HAP-1 (cell line): ENCODE measurements around the gene MICAL3.
"Not testable (repeated sequence)": the region's sequence is repeated elsewhere in the genome, so short reads cannot be mapped to it uniquely, and the experiment has no call there.

Source experiments
- DNase-seq, 2 experiments: peaks; one replicate each; pipeline ENCODE4 v3.0.0-alpha.2; 2016 to 2020; ENCODE audit warnings: low spot score in 2 of 2
- H3K27me3 ChIP-seq: fragments of 250-450 bp; sonication (Bioruptor Pico); 2 replicates; pipeline ENCODE4 v1.5.1; 2020; ENCODE audit warnings: low read depth, mild to moderate bottlenecking, moderate library complexity
- H3K36me3 ChIP-seq: fragments of 250-450 bp; sonication (Bioruptor Pico); replicated peaks from 2 replicates; pipeline ENCODE4 v1.5.1; 2020; ENCODE audit warnings: mild to moderate bottlenecking
- H3K4me1 ChIP-seq: fragments of 250-450 bp; sonication (Bioruptor Pico); 2 replicates; pipeline ENCODE4 v1.5.1; 2020; ENCODE audit warnings: mild to moderate bottlenecking
- H3K4me3 ChIP-seq: fragments of 250-450 bp; sonication (Bioruptor Pico); 2 replicates; pipeline ENCODE4 v1.5.1; 2020; ENCODE audit warnings: mild to moderate bottlenecking, moderate library complexity
- H3K9me3 ChIP-seq: fragments of 250-450 bp; sonication (Bioruptor Pico); 2 replicates; pipeline ENCODE4 v1.5.1; 2020; ENCODE audit warnings: mild to moderate bottlenecking, moderate library complexity
- in situ Hi-C: fragments of 300-500 bp; cut with MboI; formaldehyde crosslinking; loops from 3 replicates; pipeline ENCODE4 v1.14.3; 2020; ENCODE audit warnings: low sequenced_read_pairs, inconsistent platforms, mixed read lengths

The MICAL3 gene

GRCh38 chr22:18065256-18065655 is 40.9 kb upstream of the MICAL3 start:
- H3K4me1 ChIP-seq, result no peaks in the 10 kb centered on the region
- DNase-seq, result no peak
- peaks cover 42% of the 10 kb centered on the region for H3K27me3 ChIP-seq
- H3K9me3 ChIP-seq, result no peaks in the 10 kb centered on the region
- in situ Hi-C loops, result loop anchor here (5.0 kb wide), 1 partner anchor 233 kb away; no protein-coding TSS in a partner anchor
- H3K36me3 ChIP-seq, result no peaks in the 10 kb centered on the region
- H3K4me3 ChIP-seq, result no peak overlapping the region

DNA sequence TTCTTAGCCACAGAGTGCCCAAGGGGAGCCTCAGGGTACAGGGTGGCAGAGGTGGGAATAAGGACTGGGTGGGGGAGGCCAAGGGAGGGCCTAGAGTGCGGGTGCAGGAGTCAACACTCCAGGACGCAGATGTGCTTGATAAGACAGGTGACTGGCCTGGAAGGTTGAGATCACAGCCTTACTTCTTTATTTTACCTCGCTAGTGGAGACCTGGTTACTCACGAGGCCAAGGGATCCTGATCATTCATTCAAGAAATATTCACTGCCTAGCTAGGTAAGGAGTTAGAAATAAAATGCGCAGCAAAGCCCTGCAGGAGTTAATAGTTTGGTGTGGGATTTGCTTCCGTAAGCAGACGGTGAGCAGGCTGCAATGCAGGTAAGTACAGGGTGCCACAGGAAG is 40.3 kb upstream of the MICAL3 start:
- Histone ChIP-seq H3K4me1 (no peaks in the 10 kb centered on the region), H3K36me3 (no peaks in the 10 kb centered on the region), H3K27me3 (peaks cover 39% of the 10 kb centered on the region), H3K4me3 (no peak overlapping the region), H3K9me3 (no peaks in the 10 kb centered on the region)
- in situ Hi-C loops, result loop anchor here (5.0 kb wide), 2 partner anchors 37 to 232 kb away; no protein-coding TSS in a partner anchor
- no peak for DNase-seq

GRCh38 chr22:18063715-18064114 is 39.4 kb upstream of the MICAL3 start:
- H3K27me3 ChIP-seq, result peaks cover 34% of the 10 kb centered on the region
- H3K4me1 ChIP-seq, DNase-seq, H3K4me3 ChIP-seq, H3K9me3 ChIP-seq, H3K36me3 ChIP-seq: not testable (repeated sequence)
- in situ Hi-C loops, result loop anchor here (5.0 kb wide), 1 partner anchor 36 kb away; no protein-coding TSS in a partner anchor

GRCh38 chr22:18063306-18063705 is 38.9 kb upstream of the MICAL3 start:
- Histone ChIP-seq H3K4me1 (no peaks in the 10 kb centered on the region), H3K36me3 (no peaks in the 10 kb centered on the region), H3K9me3 (no peaks in the 10 kb centered on the region), H3K27me3 (peaks cover 32% of the 10 kb centered on the region), H3K4me3 (no peak overlapping the region)
- in situ Hi-C loops, result loop anchor here (5.0 kb wide), 1 partner anchor 36 kb away; no protein-coding TSS in a partner anchor
- DNase-seq, result no peak

GRCh38 chr22:18062421-18062820 is 38.1 kb upstream of the MICAL3 start:
- Histone ChIP-seq H3K4me1 (no peaks in the 10 kb centered on the region), H3K27me3 (peaks cover 24% of the 10 kb centered on the region), H3K4me3 (no peak overlapping the region), H3K36me3 (no peaks in the 10 kb centered on the region), H3K9me3 (no peaks in the 10 kb centered on the region)
- in situ Hi-C loops, result loop anchor here (5.0 kb wide), 1 partner anchor 35 kb away; no protein-coding TSS in a partner anchor
- no peak for DNase-seq

DNA sequence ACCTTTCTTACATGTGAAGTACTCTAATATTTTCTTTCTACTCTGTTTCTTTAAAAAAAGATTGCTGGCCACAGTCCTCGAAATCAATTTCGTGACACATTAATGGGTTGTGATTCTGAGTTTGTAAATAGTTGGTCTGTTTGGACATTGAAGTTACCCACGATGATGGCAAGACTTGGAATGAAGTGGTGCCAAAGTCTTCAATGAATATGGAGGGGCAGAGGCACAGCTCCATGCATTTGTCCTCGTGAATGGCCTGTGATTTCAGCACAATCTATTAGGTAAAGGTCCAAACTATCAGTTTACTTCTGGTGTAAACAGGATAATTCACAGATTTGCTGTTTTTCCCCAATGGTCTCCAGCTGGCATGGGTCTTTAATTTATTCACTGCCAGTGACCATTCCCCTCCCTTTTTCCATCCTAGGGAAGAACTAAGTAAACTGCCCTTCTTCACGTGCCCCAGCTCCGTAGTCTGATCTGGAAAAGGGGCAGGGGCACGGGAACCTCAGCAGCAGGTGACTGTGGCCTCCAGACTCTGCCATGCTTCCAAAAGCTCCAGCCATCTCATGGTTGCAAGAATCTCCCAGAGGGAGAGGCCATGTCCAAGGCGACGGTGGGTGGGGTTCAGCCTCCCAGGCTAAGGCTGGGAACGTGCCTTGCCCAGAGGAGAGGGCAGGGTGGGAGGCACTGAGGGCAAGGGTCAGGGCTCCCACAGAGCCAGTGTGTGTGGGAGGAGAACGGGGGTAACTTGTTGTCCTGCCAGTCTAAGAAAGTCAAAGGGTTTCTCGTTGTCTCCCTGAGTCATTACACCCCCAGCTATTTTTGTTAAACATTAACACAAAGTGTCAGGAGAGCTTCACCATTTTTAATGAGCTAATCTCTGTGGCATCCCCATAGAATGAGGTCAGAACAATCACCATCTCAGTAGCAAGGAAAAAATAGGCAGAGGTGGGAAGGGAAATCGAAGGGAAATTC is 36.6 kb upstream of the MICAL3 start:
- in situ Hi-C loops, result loop anchor here (5.0 kb wide), 1 partner anchor 34 kb away; no protein-coding TSS in a partner anchor
- no peak for DNase-seq
- H3K9me3 ChIP-seq, result no peaks in the 10 kb centered on the region
- H3K4me3 ChIP-seq, result no peak overlapping the region
- H3K4me1 ChIP-seq, result peaks cover 4% of the 10 kb centered on the region; the same call in 1 of the 2 replicates
- H3K27me3 ChIP-seq, result peaks cover 12% of the 10 kb centered on the region
- H3K36me3 ChIP-seq, result no peaks in the 10 kb centered on the region

DNA sequence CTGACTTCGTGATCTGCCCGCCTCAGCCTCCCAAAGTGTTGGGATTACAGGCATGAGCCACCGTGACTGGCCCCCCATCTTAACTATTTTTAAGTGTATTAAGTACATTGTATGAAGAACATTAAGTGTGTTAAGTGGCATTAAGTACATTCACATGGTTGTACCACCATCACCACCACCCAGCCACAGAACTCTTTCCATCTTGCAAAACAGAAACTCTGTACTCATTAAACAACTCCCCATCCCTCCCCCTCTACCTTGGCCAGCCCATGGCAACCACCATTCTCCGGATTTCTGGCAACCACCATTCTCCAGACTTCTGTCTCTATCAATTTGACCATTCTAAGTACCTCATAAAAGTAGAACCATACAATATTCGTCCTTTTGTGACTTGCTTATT is 35.6 kb upstream of the MICAL3 start:
- no peak for DNase-seq
- Histone ChIP-seq H3K36me3 (no peaks in the 10 kb centered on the region), H3K4me1 (peaks cover 4% of the 10 kb centered on the region; the same call in 1 of the 2 replicates), H3K27me3 (peaks cover 2% of the 10 kb centered on the region), H3K4me3 (no peak overlapping the region), H3K9me3 (no peaks in the 10 kb centered on the region)
- in situ Hi-C loops, result loop anchor here (5.0 kb wide), 1 partner anchor 33 kb away; no protein-coding TSS in a partner anchor

- no peaks in the 10 kb centered on the region for H3K27me3 ChIP-seq
- peaks cover 4% of the 10 kb centered on the region; the same call in 1 of the 2 replicates for H3K4me1 ChIP-seq
- no peak overlapping the region for H3K4me3 ChIP-seq
- H3K9me3 ChIP-seq, result no peaks in the 10 kb centered on the region
- in situ Hi-C loops, result no loop called here
- DNase-seq, result no peak
- H3K36me3 ChIP-seq, result no peaks in the 10 kb centered on the region
These were observed 35.1 kb upstream of the MICAL3 start for GRCh38 chr22:18059473-18059872.

- Histone ChIP-seq H3K27me3 (no peaks in the 10 kb centered on the region), H3K4me3 (no peak overlapping the region), H3K4me1 (peaks cover 4% of the 10 kb centered on the region; the same call in 1 of the 2 replicates), H3K36me3 (no peaks in the 10 kb centered on the region), H3K9me3 (no peaks in the 10 kb centered on the region)
- DNase-seq, result no peak
- in situ Hi-C loops, result no loop called here
These were observed 34.7 kb upstream of the MICAL3 start for GRCh38 chr22:18059094-18059417.

GRCh38 chr22:18058371-18059093 is 34.2 kb upstream of the MICAL3 start:
- in situ Hi-C loops, result no loop called here
- no peaks in the 10 kb centered on the region for H3K27me3 ChIP-seq
- H3K36me3 ChIP-seq, result no peaks in the 10 kb centered on the region
- H3K4me1 ChIP-seq, result peaks cover 4% of the 10 kb centered on the region; the same call in 1 of the 2 replicates
- DNase-seq, result no peak
- H3K9me3 ChIP-seq, result no peaks in the 10 kb centered on the region
- no peak overlapping the region for H3K4me3 ChIP-seq

GRCh38 chr22:18057568-18058209 is 33.3 kb upstream of the MICAL3 start:
- no peak for DNase-seq
- Histone ChIP-seq H3K4me1 (peaks cover 4% of the 10 kb centered on the region; the same call in 1 of the 2 replicates), H3K27me3 (no peaks in the 10 kb centered on the region), H3K4me3 (no peak overlapping the region), H3K36me3 (no peaks in the 10 kb centered on the region), H3K9me3 (no peaks in the 10 kb centered on the region)
- in situ Hi-C loops, result no loop called here

- Histone ChIP-seq H3K27me3 (no peaks in the 10 kb centered on the region), H3K4me1 (peaks cover 4% of the 10 kb centered on the region; the same call in 1 of the 2 replicates), H3K36me3 (no peaks in the 10 kb centered on the region), H3K9me3 (no peaks in the 10 kb centered on the region), H3K4me3 (no peak overlapping the region)
- in situ Hi-C loops, result no loop called here
- DNase-seq, result no peak
These were observed 32.6 kb upstream of the MICAL3 start for GRCh38 chr22:18056807-18057474.

DNA sequence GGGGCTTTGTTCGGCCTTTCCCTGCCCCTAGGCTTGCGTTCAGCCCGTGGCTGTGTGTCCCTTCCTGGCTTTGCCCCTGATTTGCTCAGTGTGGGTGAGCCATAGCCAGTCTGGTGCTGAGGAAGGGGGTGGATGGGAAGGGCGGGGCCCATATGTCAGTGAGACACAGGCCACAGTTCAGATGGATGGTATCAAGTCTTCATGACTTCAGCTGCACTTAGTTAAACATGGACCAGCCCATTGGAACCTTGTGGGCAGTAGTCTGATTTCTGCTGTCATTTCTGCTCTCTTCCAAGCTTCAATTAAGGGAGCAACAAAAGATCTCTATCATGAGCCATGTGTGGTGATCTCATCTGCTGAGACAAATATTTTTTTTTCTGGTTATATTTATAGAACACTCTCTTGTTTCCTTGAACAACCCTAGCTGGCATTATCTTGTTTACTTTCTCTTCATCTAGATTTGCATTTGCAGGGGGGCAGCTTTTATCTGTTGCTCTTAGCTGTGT is 31.9 kb upstream of the MICAL3 start:
- in situ Hi-C loops, result no loop called here
- Histone ChIP-seq H3K36me3 (no peaks in the 10 kb centered on the region), H3K9me3 (no peaks in the 10 kb centered on the region), H3K27me3 (no peaks in the 10 kb centered on the region), H3K4me1 (peaks cover 4% of the 10 kb centered on the region; the same call in 1 of the 2 replicates), H3K4me3 (no peak overlapping the region)
- no peak for DNase-seq
